ENCODE measurements around the gene MIPOL1. TPM values are rescaled to one million over a fixed set of nuclear protein-coding genes. Genes with fewer than 3 reads are reported as not detected.

The MIPOL1 gene
- total and polyA plus RNA-seq, 2 donors (not counting 3 experiments of a cell fraction or from before 2014, with no cell fraction given), result 3.4 to 33.5 TPM

DNA sequence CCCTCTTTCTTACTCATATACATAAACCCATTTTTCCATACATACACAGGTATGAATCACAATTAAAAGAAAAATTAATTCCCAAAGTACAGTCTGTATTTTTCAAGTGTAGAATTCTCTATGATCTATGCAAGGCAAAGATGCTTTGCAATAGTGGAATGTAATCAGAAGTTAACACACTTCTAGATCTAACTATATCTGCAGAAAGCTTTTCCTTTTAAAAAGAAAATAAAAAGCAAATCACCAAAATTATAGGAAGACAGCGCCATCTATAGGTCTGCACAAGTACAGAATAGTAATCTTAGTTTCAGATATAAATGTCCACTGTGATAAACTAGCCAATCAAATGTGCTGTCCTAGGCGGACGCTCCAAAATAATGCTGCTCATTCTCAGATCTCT lies 47.3 kb upstream of the MIPOL1 start:
- peak; percentile 58 for DNase-seq (ENCODE audit: low read depth, low spot score)
- Histone ChIP-seq H3K9ac (replicated peaks; ENCODE audit: extremely low read depth, insufficient read depth, low read length) (no peak overlapping the region), H3K9me1 (replicated peaks; ENCODE audit: control insufficient read depth, extremely low read depth, insufficient read depth, low read length) (no peaks in the 10 kb centered on the region), H3K4me2 (ENCODE audit: insufficient read depth, low read length) (no peak overlapping the region), H3K9me3 (replicated peaks; ENCODE audit: control insufficient read depth, insufficient read depth, low read length) (no peaks in the 10 kb centered on the region), H3K27me3 (ENCODE audit: control insufficient read depth in 2 of 2, insufficient read depth in 2 of 2, low read length in 2 of 2) (peaks cover 0 to 2% of the 10 kb centered on the region in 2 experiments), H3K4me1 (ENCODE audit: control insufficient read depth, extremely low read depth, insufficient read depth, low read length) (no peaks in the 10 kb centered on the region), H4K20me1 (replicated peaks; ENCODE audit: control insufficient read depth, extremely low read depth, insufficient read depth, low read length) (no peaks in the 10 kb centered on the region), H3K4me3 (replicated peaks in 1 of 3; ENCODE audit: insufficient read depth in 1 of 3, low read depth in 1 of 3, low read length in 3 of 3) (no peak overlapping the region), H3K79me2 (ENCODE audit: control insufficient read depth, insufficient read depth, low read length) (no peaks in the 10 kb centered on the region), H2AFZ (ENCODE audit: low read depth, low read length) (no peak overlapping the region), H3K36me3 (ENCODE audit: control insufficient read depth in 2 of 2, extremely low read depth in 1 of 2, insufficient read depth in 2 of 2, low read length in 2 of 2) (no peaks in the 10 kb centered on the region), H3K27ac (ENCODE audit: insufficient read depth, low read depth, low read length) (no peak overlapping the region)
- ChIA-PET POLR2A (no interaction called here), CTCF (interaction anchor here (0.7 to 4.3 kb wide), 65 partner anchors 8 to 1271 kb away, joined by 3 to 149 read pairs (median 5); partner anchors contain the start of genes FOXA1, MIPOL1 and SLC25A21)
- TF ChIP-seq, protein P1, sequence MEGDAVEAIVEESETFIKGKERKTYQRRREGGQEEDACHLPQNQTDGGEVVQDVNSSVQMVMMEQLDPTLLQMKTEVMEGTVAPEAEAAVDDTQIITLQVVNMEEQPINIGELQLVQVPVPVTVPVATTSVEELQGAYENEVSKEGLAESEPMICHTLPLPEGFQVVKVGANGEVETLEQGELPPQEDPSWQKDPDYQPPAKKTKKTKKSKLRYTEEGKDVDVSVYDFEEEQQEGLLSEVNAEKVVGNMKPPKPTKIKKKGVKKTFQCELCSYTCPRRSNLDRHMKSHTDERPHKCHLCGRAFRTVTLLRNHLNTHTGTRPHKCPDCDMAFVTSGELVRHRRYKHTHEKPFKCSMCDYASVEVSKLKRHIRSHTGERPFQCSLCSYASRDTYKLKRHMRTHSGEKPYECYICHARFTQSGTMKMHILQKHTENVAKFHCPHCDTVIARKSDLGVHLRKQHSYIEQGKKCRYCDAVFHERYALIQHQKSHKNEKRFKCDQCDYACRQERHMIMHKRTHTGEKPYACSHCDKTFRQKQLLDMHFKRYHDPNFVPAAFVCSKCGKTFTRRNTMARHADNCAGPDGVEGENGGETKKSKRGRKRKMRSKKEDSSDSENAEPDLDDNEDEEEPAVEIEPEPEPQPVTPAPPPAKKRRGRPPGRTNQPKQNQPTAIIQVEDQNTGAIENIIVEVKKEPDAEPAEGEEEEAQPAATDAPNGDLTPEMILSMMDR (IDR thresholded peaks at IDR 0.05; ENCODE audit: extremely low read depth in 1 of 2, insufficient read depth in 1 of 2, low read depth in 1 of 2, low read length in 2 of 2), result peak; percentile 55 to 59
- no peak for TF ChIP-seq POLR2AphosphoS5 (IDR thresholded peaks at IDR 0.05; ENCODE audit: insufficient read depth, low read depth, low read length)
- BruUV-seq (replicated peaks), result no TSS peak
- intact Hi-C loops (cut with micrococcal nuclease), result loop anchor here (1.0 to 5.0 kb wide), 5 partner anchors 48 to 597 kb away; no protein-coding TSS in a partner anchor
- dilution Hi-C loops (cut with MboI; ENCODE audit: extremely low pct_ligation_motif_present, low sequenced_read_pairs), result loop anchor here (10.0 kb wide), 1 partner anchor 506 kb away; no protein-coding TSS in a partner anchor
- peak; percentile 91 for FAIRE-seq

DNA sequence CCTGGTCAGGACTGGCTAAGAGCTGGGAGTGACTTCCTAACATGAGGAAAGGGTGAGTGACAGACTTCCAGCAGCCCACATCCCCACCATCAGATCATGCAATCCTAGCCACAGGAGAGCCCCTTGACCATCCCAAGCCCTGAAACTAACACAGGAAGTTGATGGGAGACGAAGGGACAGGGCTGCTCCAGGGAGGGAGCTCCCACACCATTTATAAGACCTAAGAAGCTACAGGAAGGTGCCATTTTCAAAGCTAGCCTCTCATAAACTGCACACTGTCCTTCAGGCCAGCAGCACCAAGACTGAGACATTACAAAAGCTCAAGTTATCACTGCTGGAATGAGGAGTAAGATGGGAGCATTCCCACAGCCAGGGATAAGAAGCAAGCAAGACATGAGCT lies 44.7 kb upstream of the MIPOL1 start:
- no peak overlapping the region for H3K9ac ChIP-seq (replicated peaks; ENCODE audit: extremely low read depth, insufficient read depth, low read length)
- no peaks in the 10 kb centered on the region for H3K9me3 ChIP-seq (replicated peaks; ENCODE audit: control insufficient read depth, insufficient read depth, low read length)
- peaks cover 3 to 4% of the 10 kb centered on the region in 2 experiments for H3K27me3 ChIP-seq (ENCODE audit: control insufficient read depth in 2 of 2, insufficient read depth in 2 of 2, low read length in 2 of 2)
- no peak overlapping the region for H3K27ac ChIP-seq (ENCODE audit: insufficient read depth, low read depth, low read length)
- no peaks in the 10 kb centered on the region for H4K20me1 ChIP-seq (replicated peaks; ENCODE audit: control insufficient read depth, extremely low read depth, insufficient read depth, low read length)
- H3K4me2 ChIP-seq (ENCODE audit: insufficient read depth, low read length), result no peak overlapping the region
- H3K79me2 ChIP-seq (ENCODE audit: control insufficient read depth, insufficient read depth, low read length), result no peaks in the 10 kb centered on the region
- intact Hi-C loops (cut with micrococcal nuclease) (loop anchor here (5.0 kb wide), 1 partner anchor 406 kb away; no protein-coding TSS in a partner anchor), dilution Hi-C loops (cut with MboI; ENCODE audit: extremely low pct_ligation_motif_present, low sequenced_read_pairs) (loop anchor here (10.0 kb wide), 1 partner anchor 508 kb away; no protein-coding TSS in a partner anchor)
- H2AFZ ChIP-seq (ENCODE audit: low read depth, low read length), result no peak overlapping the region
- no TSS peak for BruUV-seq (replicated peaks)
- POLR2A ChIA-PET, result no interaction called here
- H3K4me3 ChIP-seq (replicated peaks in 1 of 3; ENCODE audit: insufficient read depth in 1 of 3, low read depth in 1 of 3, low read length in 3 of 3), result no peak overlapping the region
- H3K4me1 ChIP-seq (ENCODE audit: control insufficient read depth, extremely low read depth, insufficient read depth, low read length), result no peaks in the 10 kb centered on the region
- H3K36me3 ChIP-seq (ENCODE audit: control insufficient read depth in 2 of 2, extremely low read depth in 1 of 2, insufficient read depth in 2 of 2, low read length in 2 of 2), result no peaks in the 10 kb centered on the region
- FAIRE-seq, result no peak
- TF ChIP-seq JUN (IDR thresholded peaks at IDR 0.05; ENCODE audit: borderline replicate concordance, insufficient read depth, insufficient read length, low read depth), result no peak
- TF ChIP-seq EZH2 (IDR thresholded peaks at IDR 0.05; ENCODE audit: borderline replicate concordance, low read depth, low read length, severe bottlenecking), result no peak
- no peak for TF ChIP-seq GATA2 (IDR thresholded peaks at IDR 0.05; ENCODE audit: insufficient read depth, insufficient read length, low read depth, low read length)
- no peak for TF ChIP-seq POLR2AphosphoS5 (IDR thresholded peaks at IDR 0.05; ENCODE audit: insufficient read depth, low read depth, low read length)
- TF ChIP-seq FOS (IDR thresholded peaks at IDR 0.05; ENCODE audit: borderline replicate concordance, insufficient read depth, low read length), result no peak
- no peak for TF ChIP-seq MYC (IDR thresholded peaks at IDR 0.05; ENCODE audit: low read depth, low read length)
- TF ChIP-seq, protein P1 (IDR thresholded peaks at IDR 0.05; ENCODE audit: extremely low read depth in 1 of 2, insufficient read depth in 1 of 2, low read depth in 1 of 2, low read length in 2 of 2), result no peak
- no peak for TF ChIP-seq POLR2A (IDR thresholded peaks at IDR 0.05; ENCODE audit: low read depth, low read length)
- TF ChIP-seq, protein P2, sequence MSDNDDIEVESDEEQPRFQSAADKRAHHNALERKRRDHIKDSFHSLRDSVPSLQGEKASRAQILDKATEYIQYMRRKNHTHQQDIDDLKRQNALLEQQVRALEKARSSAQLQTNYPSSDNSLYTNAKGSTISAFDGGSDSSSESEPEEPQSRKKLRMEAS (IDR thresholded peaks at IDR 0.05; ENCODE audit: insufficient read depth, insufficient read length), result no peak
- DNase-seq (ENCODE audit: low read depth, low spot score), result no peak
- no peaks in the 10 kb centered on the region for H3K9me1 ChIP-seq (replicated peaks; ENCODE audit: control insufficient read depth, extremely low read depth, insufficient read depth, low read length)
- CTCF ChIA-PET, result interaction anchor here (0.8 to 3.2 kb wide), 9 partner anchors 10 to 599 kb away, joined by 3 to 21 read pairs (median 6); partner anchors contain the start of gene MIPOL1
